ENCODE data around the gene LARP4.
"Not testable (repeated sequence)": the region's sequence is repeated elsewhere in the genome, so short reads cannot be mapped to it uniquely, and the experiment has no call there.

LARP4 gene

GRCh38 chr12:50411051-50411660, 10.5 kb downstream of the LARP4 start:
- TF ChIP-seq EZH2 (IDR thresholded peaks at IDR 0.05): no peak
- no peak for TF ChIP-seq FOXP2 (optimal IDR thresholded peaks at IDR 0.05; ENCODE audit: control extremely low read depth, extremely low read length, insufficient read depth)
- no peak for TF ChIP-seq POLR2AphosphoS5 (IDR thresholded peaks at IDR 0.05; ENCODE audit: borderline replicate concordance, low read depth, low read length)
- Histone ChIP-seq H3K36me3 (ENCODE audit: insufficient read depth, low read length) (peaks cover 11% of the 10 kb centered on the region; the same call in 1 of the 2 replicates), H3K4me3 (no peak overlapping the region), H3K9me3 (ENCODE audit: low read depth, low read length) (no peaks in the 10 kb centered on the region), H3K27ac (no peak overlapping the region), H3K9ac (ENCODE audit: insufficient read length) (no peak overlapping the region)
- no peak for DNase-seq (ENCODE audit: low read depth, low spot score)

DNA sequence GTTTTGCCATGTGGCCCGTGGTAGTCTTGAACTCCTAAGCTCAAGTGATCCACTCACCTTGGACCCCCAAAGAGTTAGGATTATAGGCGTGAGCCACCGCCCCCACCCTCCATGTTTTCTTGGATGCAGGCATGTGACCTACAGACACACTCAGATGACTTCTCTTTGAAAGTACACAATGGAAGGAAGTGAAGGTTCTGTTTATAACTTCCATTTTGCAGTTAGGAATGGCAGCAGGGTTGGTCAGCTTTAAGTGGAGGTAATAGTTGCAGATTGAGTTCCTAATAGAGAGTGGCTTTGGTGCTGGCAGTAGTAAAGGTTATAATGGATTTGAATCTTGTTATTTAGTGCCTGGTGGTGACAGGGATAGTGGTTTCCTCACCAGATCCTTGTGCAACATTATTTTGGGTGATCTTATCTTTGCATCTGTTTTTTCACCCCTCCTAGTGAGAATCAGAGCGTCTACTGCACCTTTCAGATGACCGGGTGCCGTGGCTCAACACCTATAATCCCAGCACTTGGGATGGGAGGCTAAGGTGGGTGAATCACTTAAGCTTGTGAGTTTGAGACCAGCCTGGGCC, 15.3 kb downstream of the LARP4 start:
- no peak for DNase-seq (ENCODE audit: low read depth, low spot score)
- Histone ChIP-seq H3K9me3 (ENCODE audit: low read depth, low read length) (no peaks in the 10 kb centered on the region), H3K27ac (no peak overlapping the region), H3K36me3 (ENCODE audit: insufficient read depth, low read length) (peaks cover 4% of the 10 kb centered on the region), H3K4me3 (no peak overlapping the region), H3K9ac (ENCODE audit: insufficient read length) (no peak overlapping the region)
- no peak for TF ChIP-seq EZH2 (IDR thresholded peaks at IDR 0.05)
- TF ChIP-seq POLR2AphosphoS5 (IDR thresholded peaks at IDR 0.05; ENCODE audit: borderline replicate concordance, low read depth, low read length): no peak

DNA sequence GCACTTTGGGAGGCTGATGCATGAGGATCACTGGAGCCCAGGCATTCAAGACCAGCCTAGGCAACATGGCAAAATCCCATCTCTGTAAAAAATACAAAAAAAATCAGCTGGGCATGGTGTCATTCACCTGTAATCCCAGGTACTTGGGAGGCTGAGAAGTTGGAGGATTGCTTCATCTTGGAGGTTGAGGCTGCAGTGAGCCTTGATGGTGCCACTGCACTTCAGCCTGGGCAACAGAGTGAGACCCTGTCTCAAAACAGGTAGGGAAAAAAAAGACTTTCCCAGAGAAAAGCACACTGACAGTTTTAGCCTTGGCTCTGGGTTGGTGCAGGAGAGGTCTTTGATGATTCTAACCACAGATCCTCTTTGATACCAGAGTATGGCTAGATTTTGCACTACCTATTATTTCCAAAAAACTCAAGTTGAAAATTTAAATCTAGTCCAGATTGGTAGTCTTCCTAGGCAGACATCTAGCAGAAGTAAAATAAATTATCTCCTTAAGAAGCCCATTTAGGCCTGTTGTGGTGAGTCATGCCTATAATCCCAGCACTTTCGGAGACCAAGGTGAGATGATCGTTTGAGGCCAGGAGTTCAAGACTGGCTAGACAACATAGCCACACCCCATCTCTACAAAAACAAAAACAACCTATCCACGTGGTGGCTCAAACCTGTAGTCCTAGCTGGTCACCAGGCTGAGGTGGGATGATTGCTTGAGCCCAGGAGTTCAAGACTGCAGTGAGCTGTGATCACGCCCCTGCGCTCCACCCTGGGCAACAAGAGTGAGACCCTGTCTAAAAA, 18.6 kb downstream of the LARP4 start:
- Histone ChIP-seq H3K4me3 (no peak overlapping the region), H3K27ac (0 out of 2 replicates have a peak overlapping the region, but pooled peaks have one; percentile 7), H3K36me3 (ENCODE audit: insufficient read depth, low read length) (peaks cover 9% of the 10 kb centered on the region), H3K9ac (ENCODE audit: insufficient read length) (no peak overlapping the region), H3K9me3 (ENCODE audit: low read depth, low read length) (no peaks in the 10 kb centered on the region)
- DNase-seq (ENCODE audit: low read depth, low spot score): no peak
- TF ChIP-seq FOXP2 (optimal IDR thresholded peaks at IDR 0.05; ENCODE audit: control extremely low read depth, extremely low read length, insufficient read depth) (no peak), POLR2AphosphoS5 (IDR thresholded peaks at IDR 0.05; ENCODE audit: borderline replicate concordance, low read depth, low read length) (no peak), EZH2 (IDR thresholded peaks at IDR 0.05) (no peak)

DNA sequence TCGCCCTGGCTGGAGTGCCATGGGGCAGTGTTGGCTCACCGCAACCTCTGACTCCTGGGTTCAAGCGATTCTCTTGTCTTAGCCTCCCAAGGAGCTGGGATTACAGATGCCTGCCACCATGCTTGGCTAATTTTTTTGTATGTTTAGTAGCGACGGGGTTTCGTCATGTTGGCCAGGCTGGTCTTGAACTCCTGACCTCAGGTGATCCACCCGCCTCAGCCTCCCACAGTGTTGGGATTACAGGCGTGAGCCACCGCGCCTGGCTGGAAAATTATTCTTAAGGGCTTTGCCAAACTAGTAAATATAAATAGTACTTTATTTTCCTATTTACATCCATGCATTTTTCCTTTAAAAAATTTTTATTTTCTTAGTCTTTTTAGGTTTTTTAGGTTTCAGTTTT, 22.2 kb downstream of the LARP4 start:
- not testable (repeated sequence) for H3K27ac ChIP-seq; DNase-seq (ENCODE audit: low read depth, low spot score); H3K4me3 ChIP-seq; H3K9me3 ChIP-seq (ENCODE audit: low read depth, low read length); H3K36me3 ChIP-seq (ENCODE audit: insufficient read depth, low read length); H3K9ac ChIP-seq (ENCODE audit: insufficient read length)

DNA sequence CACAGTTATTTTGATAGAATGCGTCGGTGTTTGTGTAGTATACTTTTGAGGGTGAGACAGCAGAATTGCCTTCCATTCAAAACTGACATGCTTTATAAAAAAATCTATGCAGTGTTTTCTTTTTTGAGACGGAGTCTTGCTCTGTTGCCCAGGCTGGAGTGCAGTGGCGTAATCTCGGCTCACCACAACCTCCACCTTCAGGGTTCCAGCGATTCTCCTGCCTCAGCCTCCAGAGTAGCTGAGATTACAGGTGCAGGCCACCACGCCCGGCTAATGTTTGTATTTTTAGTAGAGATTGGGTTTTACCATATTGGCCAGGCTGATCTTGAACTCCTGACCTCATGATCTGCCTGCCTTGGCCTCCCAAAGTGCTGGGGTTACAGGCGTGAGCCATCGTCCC, 22.7 kb downstream of the LARP4 start:
- not testable (repeated sequence) for H3K27ac ChIP-seq; H3K9me3 ChIP-seq (ENCODE audit: low read depth, low read length); H3K4me3 ChIP-seq; H3K9ac ChIP-seq (ENCODE audit: insufficient read length); DNase-seq (ENCODE audit: low read depth, low spot score)
- H3K36me3 ChIP-seq (ENCODE audit: insufficient read depth, low read length): peaks cover 13% of the 10 kb centered on the region

DNA sequence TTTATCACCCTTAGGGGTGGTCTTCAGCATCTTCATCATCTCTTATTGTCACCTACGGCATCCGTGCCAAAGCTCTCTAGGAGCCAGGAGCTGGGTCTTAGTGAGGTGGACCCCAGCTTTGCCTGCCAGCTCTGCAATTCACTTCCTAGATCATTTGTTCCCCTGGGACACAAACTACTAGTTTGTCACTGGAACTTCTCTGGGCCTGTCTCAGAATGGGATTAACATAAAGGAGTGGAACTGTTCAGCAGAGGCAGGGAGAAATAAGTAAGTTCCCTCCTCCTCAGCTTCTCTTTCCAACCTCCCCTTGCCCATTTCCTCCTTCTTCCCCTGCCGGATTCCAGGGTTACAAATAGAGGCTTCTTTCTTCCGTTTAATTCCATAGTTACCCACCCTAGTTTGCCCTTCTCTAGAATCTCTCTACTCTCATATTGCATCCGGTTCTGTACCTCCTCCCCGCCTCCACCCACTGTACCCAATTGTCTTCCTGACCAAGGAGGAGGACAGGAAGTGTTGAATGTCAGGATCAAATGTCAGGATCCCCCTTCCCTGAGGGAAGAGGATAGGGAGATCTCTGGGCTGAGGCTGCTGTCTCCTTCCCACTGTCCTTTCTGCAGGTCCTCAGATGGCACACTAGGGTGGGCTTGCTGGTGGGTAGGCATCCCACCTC, 25.0 kb downstream of the LARP4 start:
- TF ChIP-seq POLR2AphosphoS5 (IDR thresholded peaks at IDR 0.05; ENCODE audit: borderline replicate concordance, low read depth, low read length): no peak
- TF ChIP-seq EZH2 (IDR thresholded peaks at IDR 0.05): no peak
- Histone ChIP-seq H3K27ac (peak overlapping the region; percentile 10; the same call in 1 of the 2 replicates), H3K9me3 (ENCODE audit: low read depth, low read length) (no peaks in the 10 kb centered on the region), H3K4me3 (no peak overlapping the region), H3K9ac (ENCODE audit: insufficient read length) (no peak overlapping the region), H3K36me3 (ENCODE audit: insufficient read depth, low read length) (peaks cover 36% of the 10 kb centered on the region)
- DNase-seq (ENCODE audit: low read depth, low spot score): no peak

DNA sequence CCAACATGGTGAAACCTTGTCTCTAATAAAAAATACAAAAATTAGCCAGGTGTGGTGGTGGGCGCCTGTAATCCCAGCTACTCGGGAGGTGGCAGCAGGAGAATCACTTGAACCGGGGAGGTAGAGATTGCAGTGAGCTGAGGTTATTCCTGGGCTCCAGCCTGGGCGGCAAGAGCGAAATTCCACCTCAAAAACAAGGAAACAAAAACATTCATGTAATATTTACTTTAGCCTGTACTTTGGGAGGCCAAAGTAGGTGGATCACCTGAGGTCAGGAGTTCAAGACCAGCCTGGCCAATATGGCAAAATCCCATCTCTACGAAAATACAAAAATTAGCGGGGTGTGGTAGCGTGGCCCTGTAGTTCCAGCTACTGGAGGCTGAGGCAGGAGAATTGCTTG, 31.0 kb downstream of the LARP4 start:
- not testable (repeated sequence) for H3K9ac ChIP-seq (ENCODE audit: insufficient read length); DNase-seq (ENCODE audit: low read depth, low spot score); H3K4me3 ChIP-seq; H3K27ac ChIP-seq; H3K9me3 ChIP-seq (ENCODE audit: low read depth, low read length)
- H3K36me3 ChIP-seq (ENCODE audit: insufficient read depth, low read length): peaks cover 86% of the 10 kb centered on the region

DNA sequence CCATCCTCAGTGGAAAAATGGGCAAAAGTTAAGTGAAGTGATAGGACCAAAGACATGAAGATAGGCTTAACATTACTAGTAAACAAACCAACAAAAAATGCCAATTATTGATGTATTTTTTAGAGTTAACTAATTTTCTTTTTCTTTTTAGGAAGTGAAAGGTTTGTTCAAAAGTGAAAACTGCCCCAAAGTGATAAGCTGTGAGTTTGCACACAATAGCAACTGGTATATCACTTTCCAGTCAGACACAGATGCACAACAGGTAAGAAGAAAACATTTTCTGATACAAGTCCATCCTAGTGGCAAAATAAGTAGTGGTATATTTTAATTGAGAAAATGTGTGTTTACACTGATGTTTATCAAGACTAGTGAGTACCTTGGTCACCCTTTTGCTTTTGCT, 39.6 kb downstream of the LARP4 start:
- TF ChIP-seq EZH2 (IDR thresholded peaks at IDR 0.05): no peak
- no peak for TF ChIP-seq POLR2AphosphoS5 (IDR thresholded peaks at IDR 0.05; ENCODE audit: borderline replicate concordance, low read depth, low read length)
- TF ChIP-seq FOXP2 (optimal IDR thresholded peaks at IDR 0.05; ENCODE audit: control extremely low read depth, extremely low read length, insufficient read depth): no peak
- H3K27ac ChIP-seq: no peak overlapping the region
- H3K36me3 ChIP-seq (ENCODE audit: insufficient read depth, low read length): peaks cover 94% of the 10 kb centered on the region
- H3K9ac ChIP-seq (ENCODE audit: insufficient read length): no peak overlapping the region
- no peak for DNase-seq (ENCODE audit: low read depth, low spot score)
- H3K4me3 ChIP-seq: no peak overlapping the region
- H3K9me3 ChIP-seq (ENCODE audit: low read depth, low read length): no peaks in the 10 kb centered on the region

- no peak for DNase-seq (ENCODE audit: low read depth, low spot score)
- TF ChIP-seq FOXP2 (optimal IDR thresholded peaks at IDR 0.05; ENCODE audit: control extremely low read depth, extremely low read length, insufficient read depth) (no peak), POLR2AphosphoS5 (IDR thresholded peaks at IDR 0.05; ENCODE audit: borderline replicate concordance, low read depth, low read length) (no peak), EZH2 (IDR thresholded peaks at IDR 0.05) (no peak)
- Histone ChIP-seq H3K9ac (ENCODE audit: insufficient read length) (no peak overlapping the region), H3K9me3 (ENCODE audit: low read depth, low read length) (no peaks in the 10 kb centered on the region), H3K4me3 (no peak overlapping the region), H3K36me3 (ENCODE audit: insufficient read depth, low read length) (peaks cover 86% of the 10 kb centered on the region), H3K27ac (peak overlapping the region; percentile 60; the same call in 1 of the 2 replicates)
These were observed 41.1 kb downstream of the LARP4 start for GRCh38 chr12:50441763-50442162.
